ENCODE measurements around the gene TLR3.
A peak's percentile ranks its signal among the peaks of the same experiment; 100 is the strongest.
"Not testable (repeated sequence)": the region's sequence is repeated elsewhere in the genome, so short reads cannot be mapped to it uniquely, and the experiment has no call there.

The TLR3 gene

DNA sequence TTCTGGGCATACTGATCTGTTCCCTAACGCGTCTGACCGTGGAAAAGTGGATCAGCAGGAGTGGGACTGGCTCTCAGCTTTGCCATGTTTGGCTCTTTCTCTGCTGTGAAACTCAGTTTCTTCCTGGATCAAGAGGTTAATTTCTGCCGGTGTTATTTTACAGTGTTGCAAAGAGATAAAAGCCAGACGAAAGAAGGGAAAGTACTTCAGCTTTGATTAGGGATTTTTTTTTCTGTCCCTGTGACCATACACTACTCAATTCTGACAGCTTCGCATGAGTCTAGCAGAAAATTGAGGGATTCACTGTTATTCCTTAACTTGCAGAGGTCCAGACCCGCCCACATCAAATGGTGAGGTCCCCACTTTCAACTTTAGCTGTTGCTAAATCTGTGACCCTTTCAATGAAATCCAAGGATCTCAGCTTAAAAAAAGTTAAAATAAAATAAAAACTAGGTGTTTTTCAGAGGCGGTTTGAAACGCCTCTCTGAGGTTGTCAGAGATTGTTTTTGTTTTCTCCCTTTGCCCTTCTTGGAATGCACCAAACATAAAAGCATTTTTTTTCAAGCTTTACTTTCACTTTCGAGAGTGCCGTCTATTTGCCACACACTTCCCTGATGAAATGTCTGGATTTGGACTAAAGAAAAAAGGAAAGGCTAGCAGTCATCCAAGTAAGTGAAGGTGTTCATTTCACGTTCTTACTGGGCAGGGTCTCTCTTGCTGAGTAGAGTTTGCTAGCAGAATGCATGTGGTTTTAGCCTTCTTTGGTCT is at the start of gene TLR3:
TSS of gene TLR3 (plus strand) at position 576 of the 768 bp plus-strand sequence. CDS start 7,464 bp downstream, outside the sequence.
- DNase-seq (ENCODE audit: low read depth), result no peak

DNA sequence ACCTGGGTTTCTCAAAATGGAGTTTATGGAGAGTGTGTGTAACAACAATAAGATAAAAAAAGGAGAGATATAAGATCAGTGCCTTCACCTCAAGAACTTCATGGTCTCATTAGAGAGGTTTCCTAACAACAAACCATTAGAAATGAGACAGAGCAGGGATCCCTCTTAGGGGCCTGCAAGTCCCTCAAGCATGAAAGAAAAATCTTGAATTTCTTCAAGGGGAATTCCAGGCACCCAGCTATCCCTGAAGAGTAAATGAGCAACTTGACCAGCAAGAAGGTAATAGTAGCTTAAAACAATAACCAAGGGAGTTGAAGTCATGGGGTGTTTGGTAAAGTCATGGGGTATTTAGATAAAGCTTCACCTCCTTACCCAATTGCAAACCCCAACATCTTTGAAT is 49.7 kb upstream of the TLR3 start:
- no peak for DNase-seq (ENCODE audit: low read depth)

DNA sequence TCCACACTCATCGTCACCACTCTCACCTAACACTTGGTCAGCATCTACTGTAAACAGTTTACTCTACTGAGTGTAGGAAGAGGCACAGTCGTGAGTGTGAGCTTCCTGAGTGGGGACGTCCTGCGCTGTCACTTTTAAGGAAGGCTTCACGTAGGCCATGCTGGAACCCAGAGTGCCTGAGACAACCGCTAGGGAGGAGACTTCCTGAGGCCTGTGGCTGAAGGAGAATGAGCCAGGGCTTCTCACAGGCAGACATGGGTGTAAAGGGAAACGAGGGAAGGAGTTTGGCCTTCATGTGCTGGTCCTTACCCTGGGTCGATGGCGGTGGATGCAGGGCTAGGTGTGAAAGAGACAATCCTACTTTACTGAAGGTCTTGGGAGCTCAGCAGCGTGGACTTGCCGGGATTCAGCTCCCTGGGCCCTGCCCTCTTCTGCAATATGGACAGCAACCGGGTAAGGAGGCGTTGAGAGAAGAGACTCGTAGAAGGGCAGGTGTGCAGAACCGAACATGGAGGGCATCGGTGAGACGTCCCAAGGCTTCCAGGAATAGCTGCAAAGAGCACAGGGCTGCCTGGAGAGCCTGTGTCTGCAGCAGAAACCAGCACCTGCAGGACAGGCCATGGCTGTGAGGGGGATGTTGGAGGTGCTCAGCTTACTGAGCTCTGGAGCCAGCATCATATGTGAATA is 48.7 kb upstream of the TLR3 start:
- no peak for DNase-seq (ENCODE audit: low read depth)

DNA sequence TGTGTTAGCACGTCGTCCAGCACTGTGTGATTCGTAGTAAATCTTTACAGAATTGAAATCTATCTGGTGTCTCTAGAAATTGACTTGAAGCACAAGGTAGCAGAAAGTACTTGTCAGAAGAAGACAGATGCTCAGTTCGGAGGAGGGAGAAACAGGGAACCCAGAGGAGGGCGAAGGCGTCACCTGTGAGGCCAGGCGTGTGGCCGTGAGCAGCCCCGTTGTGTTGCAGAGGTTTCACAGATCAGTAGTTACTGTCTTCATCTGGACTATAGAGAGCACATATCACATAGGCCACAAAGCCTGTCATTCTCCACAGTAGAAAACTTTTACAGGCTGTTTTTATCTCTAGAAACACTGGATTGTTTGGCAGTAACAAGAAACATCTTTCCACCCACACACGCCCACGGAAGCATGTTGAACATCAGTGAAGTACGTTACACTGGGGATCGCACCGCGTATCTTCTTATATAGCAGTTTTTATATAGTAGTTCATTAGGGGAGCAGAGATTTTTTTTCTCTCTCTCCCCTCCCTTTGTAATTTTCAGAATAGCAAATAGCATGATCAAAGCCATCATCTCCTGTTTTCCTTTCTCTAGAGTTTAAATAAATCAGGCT is 48.1 kb upstream of the TLR3 start:
- DNase-seq (ENCODE audit: low read depth), result no peak

- DNase-seq (ENCODE audit: low read depth), result no peak
These were observed 47.3 kb upstream of the TLR3 start for GRCh38 chr4:186021461-186022167.

- DNase-seq (ENCODE audit: low read depth), result no peak
These were observed 45.0 kb upstream of the TLR3 start for GRCh38 chr4:186023975-186024374.

GRCh38 chr4:186024637-186025407 is 44.1 kb upstream of the TLR3 start:
- no peak for DNase-seq (ENCODE audit: low read depth)

DNA sequence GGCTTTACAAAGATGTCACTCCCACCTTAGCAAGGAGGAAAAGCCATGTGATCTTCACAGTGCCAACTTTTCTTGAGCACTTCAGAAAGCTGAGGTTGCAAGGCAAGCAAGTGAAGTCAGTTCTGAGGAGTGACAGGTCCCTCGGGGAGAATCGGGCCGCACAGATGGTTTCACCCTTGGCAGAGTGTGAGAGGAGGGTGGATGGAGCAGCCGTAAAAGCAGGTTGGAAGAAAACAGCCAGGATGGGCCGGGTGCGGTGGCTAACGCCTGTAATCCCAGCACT is 43.6 kb upstream of the TLR3 start:
- no peak for DNase-seq (ENCODE audit: low read depth)

DNA sequence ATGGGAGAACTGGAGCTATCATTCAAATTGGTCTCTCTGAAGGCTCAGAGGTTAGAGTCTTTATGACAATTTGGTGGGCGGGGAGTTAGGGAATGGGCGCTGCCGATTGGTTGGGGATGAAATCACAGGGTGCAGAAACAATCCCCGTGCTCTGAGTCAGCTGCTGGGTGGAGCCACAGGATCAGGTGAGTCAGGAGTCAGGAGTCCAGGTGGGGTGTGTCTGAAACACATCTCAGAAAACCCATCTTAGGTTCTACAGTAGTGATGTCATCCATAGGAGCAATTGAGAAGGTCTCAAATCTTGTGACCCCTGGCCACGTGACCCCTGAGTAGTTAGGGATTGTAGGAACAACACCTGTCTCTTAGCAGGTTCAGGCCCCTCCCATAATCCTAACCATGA is 41.6 kb upstream of the TLR3 start:
- no peak for DNase-seq (ENCODE audit: low read depth)

- peak; percentile 15 for DNase-seq (ENCODE audit: low read depth)
These were observed 39.2 kb upstream of the TLR3 start for GRCh38 chr4:186029571-186030398.

DNA sequence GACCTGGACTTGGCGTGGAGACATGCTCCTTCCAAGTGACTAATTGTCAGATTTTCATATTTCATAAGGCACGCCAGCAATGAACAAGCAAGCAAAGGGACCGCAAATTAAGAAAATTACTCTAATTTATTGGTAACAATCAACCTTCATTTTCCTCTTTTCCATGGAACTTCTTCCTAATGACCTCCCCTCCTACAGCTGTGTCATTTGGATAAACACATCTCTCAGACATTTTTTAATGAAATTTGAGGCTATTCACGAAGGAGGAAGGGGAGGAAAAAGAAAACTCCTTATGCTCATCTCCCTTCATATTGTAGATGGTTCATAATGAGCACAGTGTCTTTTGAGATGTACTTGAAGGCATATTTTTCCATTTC is 38.6 kb upstream of the TLR3 start:
- no peak for DNase-seq (ENCODE audit: low read depth)

- DNase-seq (ENCODE audit: low read depth), result no peak
These were observed 38.2 kb upstream of the TLR3 start for GRCh38 chr4:186030795-186031194.

- DNase-seq (ENCODE audit: low read depth), result no peak
These were observed 36.7 kb upstream of the TLR3 start for GRCh38 chr4:186032259-186032658.

DNA sequence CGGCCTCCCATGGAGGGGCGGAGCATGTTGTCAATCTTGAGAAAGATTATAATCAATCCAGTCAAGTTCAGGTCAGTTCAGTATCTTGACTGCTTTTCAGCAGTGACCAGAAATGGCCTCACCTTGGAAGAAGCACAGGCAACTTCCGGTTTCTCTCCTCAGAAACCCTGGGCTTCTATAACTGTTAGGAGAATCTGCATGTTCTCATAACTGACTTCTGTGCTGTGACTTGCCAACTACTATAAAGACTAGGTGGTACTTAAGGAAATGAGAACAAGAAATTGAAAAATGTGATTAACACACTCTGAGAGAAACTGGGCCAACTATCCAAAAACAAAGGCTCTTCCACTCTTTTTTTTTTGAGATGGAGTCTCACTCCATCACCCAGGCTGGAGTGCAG is 35.9 kb upstream of the TLR3 start:
- no peak for DNase-seq (ENCODE audit: low read depth)

DNA sequence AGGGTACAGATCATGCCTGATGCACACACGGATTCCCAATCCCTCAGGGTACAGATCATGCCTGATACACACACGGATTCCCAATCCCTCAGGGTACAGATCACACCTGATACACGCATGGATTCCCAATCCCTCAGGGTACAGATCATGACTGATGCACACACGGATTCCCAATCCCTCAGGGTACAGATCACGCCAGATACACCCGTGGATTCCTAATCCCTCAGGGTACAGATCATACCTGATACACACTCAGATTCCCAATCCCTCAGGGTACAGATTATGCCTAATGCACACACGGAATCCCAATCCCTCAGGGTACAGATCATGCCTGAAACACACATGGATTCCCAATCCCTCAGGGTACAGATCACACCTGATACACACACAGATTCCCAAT is 34.3 kb upstream of the TLR3 start:
- not testable (repeated sequence) for DNase-seq (ENCODE audit: low read depth)

- DNase-seq (ENCODE audit: low read depth), result no peak
These were observed 31.9 kb upstream of the TLR3 start for GRCh38 chr4:186036976-186037581.

GRCh38 chr4:186037692-186038658 is 31.0 kb upstream of the TLR3 start:
- peak; percentile 26 for DNase-seq (ENCODE audit: low read depth)

DNA sequence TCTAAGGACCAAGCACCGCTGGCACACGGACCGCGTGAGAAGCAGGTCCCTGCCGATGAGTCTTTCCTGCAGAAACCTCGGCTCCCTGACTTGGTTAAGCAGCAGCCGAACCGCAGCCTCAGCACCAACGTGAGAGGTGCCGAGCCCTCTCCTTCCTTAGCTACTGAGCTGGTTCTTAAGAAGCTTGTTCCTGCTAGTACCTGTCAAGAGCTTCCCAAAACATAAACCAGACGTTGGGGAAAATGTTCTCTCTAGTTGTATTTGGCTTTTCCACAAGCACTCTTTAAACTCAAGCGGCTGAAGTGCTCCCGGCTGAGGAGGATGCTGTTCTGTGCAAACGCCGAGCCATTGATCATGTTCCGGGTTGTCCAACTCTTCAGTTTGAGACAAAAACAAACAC is 29.3 kb upstream of the TLR3 start:
- DNase-seq (ENCODE audit: low read depth), result no peak

GRCh38 chr4:186040316-186040715 is 28.6 kb upstream of the TLR3 start:
- no peak for DNase-seq (ENCODE audit: low read depth)

GRCh38 chr4:186047501-186047900 is 21.5 kb upstream of the TLR3 start:
- not testable (repeated sequence) for DNase-seq (ENCODE audit: low read depth)

Measured in GM04503 (cell line).